Measurements from ENCODE around the gene SLITRK2.

Gene SLITRK2

GRCh38 chrX:145856181-145856580 lies 38.6 kb downstream of the SLITRK2 start:
- H3K4me1 ChIP-seq (ENCODE audit: control insufficient read depth, insufficient read depth, low read length, poor library complexity, severe bottlenecking) = no peaks in the 10 kb centered on the region
- no peak overlapping the region for H3K4me3 ChIP-seq (ENCODE audit: extremely low read depth, insufficient read depth, low read length, poor library complexity, severe bottlenecking)
- no peaks in the 10 kb centered on the region for H3K36me3 ChIP-seq (ENCODE audit: control insufficient read depth, insufficient read depth, low read length)
- no peak overlapping the region for H3K27ac ChIP-seq (ENCODE audit: low read depth, low read length, severe bottlenecking)
- 83% methylated on average over 1 of the region's 4 CpGs; no CpG with 5 or more reads in 1 of the 2 experiments for WGBS, 2 experiments (ENCODE audit: insufficient coverage in 2 of 2)
- peaks cover 6% of the 10 kb centered on the region for H3K9me3 ChIP-seq (ENCODE audit: control insufficient read depth, low read length)

- H3K4me1 ChIP-seq (ENCODE audit: control insufficient read depth, insufficient read depth, low read length, poor library complexity, severe bottlenecking) = no peaks in the 10 kb centered on the region
- H3K9me3 ChIP-seq (ENCODE audit: control insufficient read depth, low read length) = peaks cover 3% of the 10 kb centered on the region
- no peak overlapping the region for H3K4me3 ChIP-seq (ENCODE audit: extremely low read depth, insufficient read depth, low read length, poor library complexity, severe bottlenecking)
- WGBS, 2 experiments (ENCODE audit: insufficient coverage in 2 of 2) = 20 to 47% methylated on average over 1 to 2 of the region's 3 CpGs
- no peak overlapping the region for H3K27ac ChIP-seq (ENCODE audit: low read depth, low read length, severe bottlenecking)
- no peaks in the 10 kb centered on the region for H3K36me3 ChIP-seq (ENCODE audit: control insufficient read depth, insufficient read depth, low read length)
Observed at GRCh38 chrX:145861818-145862217, 44.2 kb downstream of the SLITRK2 start.

DNA sequence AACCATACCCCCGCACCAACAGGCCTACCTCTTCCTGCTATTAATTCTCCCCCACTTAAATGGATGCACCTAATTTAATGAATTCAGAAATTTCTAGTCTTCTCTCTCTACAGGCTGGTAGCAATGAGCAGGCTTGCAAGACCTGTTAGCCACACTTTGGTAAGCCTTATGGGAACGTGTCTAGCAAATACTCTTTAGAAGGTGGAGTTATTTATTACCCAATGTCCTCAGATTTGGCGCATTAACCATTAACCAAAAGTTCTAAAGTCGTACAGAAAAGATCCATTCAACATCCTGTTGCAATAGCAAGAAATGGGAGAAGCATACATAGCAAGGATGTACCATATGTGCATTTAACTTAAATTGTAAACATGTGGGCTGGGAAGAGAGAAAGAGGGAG lies 47.5 kb downstream of the SLITRK2 start:
- Histone ChIP-seq H3K36me3 (ENCODE audit: control insufficient read depth, insufficient read depth, low read length) (no peaks in the 10 kb centered on the region), H3K9me3 (ENCODE audit: control insufficient read depth, low read length) (peaks cover 7% of the 10 kb centered on the region), H3K4me3 (ENCODE audit: extremely low read depth, insufficient read depth, low read length, poor library complexity, severe bottlenecking) (no peak overlapping the region), H3K27ac (ENCODE audit: low read depth, low read length, severe bottlenecking) (no peak overlapping the region), H3K4me1 (ENCODE audit: control insufficient read depth, insufficient read depth, low read length, poor library complexity, severe bottlenecking) (no peaks in the 10 kb centered on the region)
- no CpG with 5 or more reads among the region's 4 CpGs for WGBS, 2 experiments (ENCODE audit: insufficient coverage in 2 of 2)

All from mesodermal cell (in vitro differentiated cells).